A549 (cell line): Measurements from ENCODE around the gene LRP4.

Source experiments
- CTCF ChIP-seq: fragments of >200 bp; sonication (Bioruptor Twin); formaldehyde crosslinking; IDR thresholded peaks from 3 replicates; pipeline ENCODE4 v1.5.1; 2016
- E2F6 ChIP-seq: IDR thresholded peaks from 2 replicates; pipeline ENCODE4 v1.6.1; 2012; ENCODE audit warnings: low read depth, borderline replicate concordance
- EHMT2 ChIP-seq: fragments of 200-600 bp; sonication (generic); IDR thresholded peaks from 2 replicates; pipeline ENCODE4 v1.6.1; 2016; ENCODE audit warnings: antibody characterized with exemption, low read depth, mild to moderate bottlenecking, moderate library complexity
- EP300 ChIP-seq, 2 experiments: fragments of >200 bp; sonication (Bioruptor Twin); formaldehyde crosslinking; IDR thresholded peaks; 2 replicates in 1 of 2; 3 replicates in 1 of 2; pipeline ENCODE4 v1.6.1; 2016 to 2017
- GATA3 ChIP-seq: IDR thresholded peaks from 2 replicates; pipeline ENCODE4 v1.6.1; 2012; ENCODE audit warnings: borderline replicate concordance
- HDAC2 ChIP-seq: fragments of 200-600 bp; sonication (generic); IDR thresholded peaks from 2 replicates; pipeline ENCODE4 v1.6.1; 2016
- HOXB13 ChIP-seq: fragments of 250-450 bp; sonication (Bioruptor Pico); IDR thresholded peaks from 2 replicates; pipeline ENCODE4 v1.5.0; 2020; ENCODE audit warnings: low read depth, mild to moderate bottlenecking, moderate library complexity
- KDM5A ChIP-seq: fragments of 200-600 bp; sonication (generic); IDR thresholded peaks from 2 replicates; pipeline ENCODE4 v1.6.1; 2016; ENCODE audit warnings: antibody characterized with exemption, mild to moderate bottlenecking
- MYC ChIP-seq: IDR thresholded peaks from 2 replicates; pipeline ENCODE4 v1.6.1; 2012; ENCODE audit warnings: mild to moderate bottlenecking, inconsistent platforms, low read length, improper control_type of control experiment, borderline replicate concordance
- POLR2A ChIP-seq: IDR thresholded peaks from 2 replicates; pipeline ENCODE4 v1.6.1; 2012; ENCODE audit warnings: mild to moderate bottlenecking, low read length
- RAD21 ChIP-seq, 2 experiments: fragments of >200 bp in 1 of 2; sonication (Bioruptor Twin) in 1 of 2; formaldehyde crosslinking in 1 of 2; IDR thresholded peaks in 1 of 2; conservative IDR thresholded peaks in 1 of 2; 2 replicates in 1 of 2; 3 replicates in 1 of 2; pipeline ENCODE4 v1.6.1; 2012 to 2018; ENCODE audit warnings: inconsistent platforms in 1 of 2
- REST ChIP-seq: fragments of 200-600 bp; sonication (generic); IDR thresholded peaks from 2 replicates; pipeline ENCODE4 v1.6.1; 2016; ENCODE audit warnings: antibody characterized with exemption, mild to moderate bottlenecking, moderate library complexity
- SMC3 ChIP-seq: fragments of >200 bp; sonication (Bioruptor Twin); formaldehyde crosslinking; IDR thresholded peaks from 3 replicates; pipeline ENCODE4 v1.6.1; 2018; ENCODE audit warnings: inconsistent platforms

- TF ChIP-seq CTCF (no peak), MYC (no peak), E2F6 (no peak), POLR2A (no peak), SMC3 (no peak), EP300 (IDR thresholded peaks at IDR 0.05) (no peak), REST (no peak), RAD21 (conservative IDR thresholded peaks at IDR 0.05 in 1 of 2, IDR thresholded peaks at IDR 0.05 in 1 of 2) (no peak), EHMT2 (no peak), KDM5A (no peak), GATA3 (no peak), HDAC2 (no peak), HOXB13 (CRISPR knock-in tag) (no peak)
These were observed 11.7 kb downstream of the LRP4 start for GRCh38 chr11:46906609-46907041.
